ENCODE data around the gene IPO5. TPM values are rescaled to one million over a fixed set of nuclear protein-coding genes. Genes with fewer than 3 reads are reported as not detected.

IPO5 gene
- total and polyA plus RNA-seq, 10 donors = 17.8 to 97.7 (median 72.5) TPM

- Histone ChIP-seq H3K27me3 (replicated peaks in 1 of 7) (peaks cover 0 to 7% (median 0%) of the 10 kb centered on the region in 7 donors), H3K36me3 (no peaks in the 10 kb centered on the region), H3K27ac (no peak overlapping the region), H3K4me3 (no peak overlapping the region), H3K4me1 (no peaks in the 10 kb centered on the region), H3K9me3 (peaks cover 0 to 28% (median 18%) of the 10 kb centered on the region in 8 donors)
- DNase-seq = no peak
- TF ChIP-seq CTCF (IDR thresholded peaks at IDR 0.05 in 8 of 11, conservative IDR thresholded peaks at IDR 0.05 in 3 of 11) (no peak), POLR2A (IDR thresholded peaks at IDR 0.05) (no peak), POLR2AphosphoS5 (IDR thresholded peaks at IDR 0.05) (no peak)
- WGBS, 5 donors = 49 to 58% (median 53%) methylated on average over 7 of the region's 7 CpGs
- intact Hi-C loops (cut with DNase I; ENCODE audit: low total_unique reads) = no loop called here
These were observed 42.0 kb upstream of the IPO5 start for GRCh38 chr13:97911311-97912138.

- intact Hi-C loops (cut with DNase I; ENCODE audit: low total_unique reads) = no loop called here
- TF ChIP-seq POLR2A (IDR thresholded peaks at IDR 0.05) (no peak), CTCF (IDR thresholded peaks at IDR 0.05 in 8 of 11, conservative IDR thresholded peaks at IDR 0.05 in 3 of 11) (no peak), POLR2AphosphoS5 (IDR thresholded peaks at IDR 0.05) (no peak)
- WGBS, 5 donors = 72 to 93% (median 85%) methylated on average over 6 of the region's 6 CpGs
These were observed 41.3 kb upstream of the IPO5 start for GRCh38 chr13:97912139-97912535.

GRCh38 chr13:97913206-97913605 lies 40.3 kb upstream of the IPO5 start:
- 70 to 88% (median 83%) methylated on average over 2 of the region's 2 CpGs for WGBS, 5 donors
- no peaks in the 10 kb centered on the region for H3K27me3 ChIP-seq (replicated peaks in 1 of 7)

More at GRCh38 chr13:97912139-97912535, 41.3 kb upstream of the IPO5 start:
- Histone ChIP-seq H3K9me3 (peaks cover 0 to 29% (median 21%) of the 10 kb centered on the region in 8 donors), H3K36me3 (no peaks in the 10 kb centered on the region), H3K4me1 (no peaks in the 10 kb centered on the region), H3K27ac (no peak overlapping the region), H3K4me3 (no peak overlapping the region), H3K27me3 (replicated peaks in 1 of 7) (peaks cover 0 to 4% (median 0%) of the 10 kb centered on the region in 7 donors)
- DNase-seq = no peak

More at GRCh38 chr13:97913206-97913605, 40.3 kb upstream of the IPO5 start:
- intact Hi-C loops (cut with DNase I; ENCODE audit: low total_unique reads) = no loop called here
- Histone ChIP-seq H3K27ac (no peak overlapping the region), H3K9me3 (peaks cover 0 to 29% (median 21%) of the 10 kb centered on the region in 8 donors), H3K4me3 (no peak overlapping the region), H3K36me3 (no peaks in the 10 kb centered on the region), H3K4me1 (no peaks in the 10 kb centered on the region)
- no peak for TF ChIP-seq POLR2AphosphoS5 (IDR thresholded peaks at IDR 0.05)
- no peak for TF ChIP-seq POLR2A (IDR thresholded peaks at IDR 0.05)
- no peak for TF ChIP-seq CTCF (IDR thresholded peaks at IDR 0.05 in 8 of 11, conservative IDR thresholded peaks at IDR 0.05 in 3 of 11)
- no peak for DNase-seq
